Kidney (tissue), 14 donors: ENCODE data around the gene DNAJB8. TPM values are rescaled to one million over a fixed set of nuclear protein-coding genes. Genes with fewer than 3 reads are reported as not detected.

Experiments
- DNase-seq, 5 donors: peaks; one replicate each; pipeline ENCODE4 v3.0.0-alpha.2; 2013 to 2020
- FAIRE-seq: peaks from 2 replicates; lab custom pipeline; 2012; peaks lifted over from hg19 to GRCh38; lab: Jason Lieb, UNC
- H3K27ac ChIP-seq, 2 donors: one replicate each; pipeline ENCODE4 v1.7.0; 2013; ENCODE audit warnings: low read depth in 2 of 2, low read length in 2 of 2, inconsistent platforms in 1 of 2
- H3K27me3 ChIP-seq: one replicate; pipeline ENCODE4 v1.7.1; 2013; ENCODE audit warnings: low read length, inconsistent platforms; ENCODE audit not compliant: control insufficient read depth, insufficient read depth
- H3K36me3 ChIP-seq, 3 donors: one replicate each; pipeline versions ENCODE4 v1.7.0 to v1.7.1; 2013; ENCODE audit warnings: low read length in 3 of 3, control low read depth in 1 of 3, inconsistent platforms in 1 of 3; ENCODE audit not compliant: insufficient read depth in 3 of 3, control insufficient read depth in 2 of 3
- H3K4me1 ChIP-seq, 3 donors: one replicate each; pipeline versions ENCODE4 v1.7.0 to v1.7.1; 2013; ENCODE audit warnings: low read length in 3 of 3, inconsistent platforms in 1 of 3, low read depth in 1 of 3; ENCODE audit not compliant: control insufficient read depth in 2 of 3, insufficient read depth in 2 of 3
- H3K4me3 ChIP-seq, 3 donors: one replicate each; pipeline versions ENCODE4 v1.7.0 to v1.8.1; 2013; ENCODE audit warnings: low read length in 3 of 3, control low read depth in 1 of 3, inconsistent platforms in 1 of 3
- H3K9ac ChIP-seq, 3 donors: one replicate each; pipeline versions ENCODE4 v1.7.0 to v1.7.1; 2013; ENCODE audit warnings: low read length in 3 of 3, control low read depth in 1 of 3, inconsistent platforms in 1 of 3
- H3K9me3 ChIP-seq, 3 donors: one replicate each; pipeline versions ENCODE4 v1.7.0 to v1.7.1; 2013; ENCODE audit warnings: low read length in 3 of 3, control low read depth in 1 of 3, inconsistent platforms in 1 of 3; ENCODE audit not compliant: control insufficient read depth in 2 of 3, insufficient read depth in 1 of 3
- intact Hi-C: fragments of 100-400 bp; cut with DNase I; formaldehyde crosslinking; loops from one replicate; pipeline ENCODE4 v1.11.1; 2022
- polyA plus RNA-seq: library from polyadenylated mRNA; stranded (reverse); fragments of 350-450 nt; fragmentation: Illumina TruSeq; extraction: RNeasy Lipid Tissue Mini Kit (QIAGEN cat#74804); gene quantifications from one replicate; pipeline ENCODE4 v1.2.3, GENCODE V29; 2014; ENCODE audit warnings: low read depth, low replicate concordance; ENCODE audit not compliant: insufficient read depth
- total RNA-seq: library from RNA; stranded (reverse); fragmentation: NEBNext Ultra II Directional; extraction: Animal tissue kit (Norgen Biotek cat#: 25700); gene quantifications from one replicate; pipeline ENCODE4 v1.2.1, GENCODE V29; 2021
- TF ChIP-seq, protein P1 (sequence below): IDR thresholded peaks from 3 replicates; pipeline ENCODE4 v1.5.1; 2012; ENCODE audit warnings: mild to moderate bottlenecking, moderate library complexity, borderline replicate concordance; ENCODE audit not compliant: insufficient read depth; ENCODE audit errors: extremely low read depth
- donor health status: control.
- donor health status: control.
- donor health status: control.
- donor health status: control.
- donor health status: control.
- donor health status: DM: yes; HTN: yes; CAD: no.
- donor health status: Normal renal cell carcinoma (clear cell type).

Gene DNAJB8
- total and polyA plus RNA-seq, 2 donors from 2014 or later, result not detected

DNA sequence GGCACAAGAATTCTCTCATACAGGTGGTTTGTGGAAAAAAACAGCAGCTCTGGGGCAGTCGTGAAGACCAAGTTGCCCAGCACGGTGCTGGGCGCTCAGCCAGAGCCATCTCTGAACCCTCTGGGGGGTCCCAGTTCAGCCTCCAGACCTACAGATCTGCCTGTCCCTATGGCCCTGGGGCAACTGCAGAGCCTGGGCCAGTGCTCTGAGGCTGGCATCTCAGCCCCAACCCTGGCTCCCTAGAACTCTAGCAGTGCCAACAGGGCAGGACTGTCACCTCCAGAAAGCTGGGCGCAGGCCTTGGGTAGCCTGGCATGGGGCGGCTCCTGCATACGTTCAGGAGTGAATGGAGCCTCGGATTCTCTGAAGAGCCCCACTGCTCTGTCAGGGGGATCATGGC, 44.7 kb downstream of the DNAJB8 start:
- no peak overlapping the region for H3K27ac ChIP-seq
- H3K27me3 ChIP-seq, result no peaks in the 10 kb centered on the region
- peaks cover 0 to 9% (median 0%) of the 10 kb centered on the region in 3 donors for H3K4me1 ChIP-seq
- no peaks in the 10 kb centered on the region for H3K9me3 ChIP-seq
- DNase-seq, result peak in 1 of 5 donors; percentile 44
- no peak overlapping the region for H3K4me3 ChIP-seq
- H3K36me3 ChIP-seq, result no peaks in the 10 kb centered on the region
- FAIRE-seq, result no peak
- TF ChIP-seq, protein P1, sequence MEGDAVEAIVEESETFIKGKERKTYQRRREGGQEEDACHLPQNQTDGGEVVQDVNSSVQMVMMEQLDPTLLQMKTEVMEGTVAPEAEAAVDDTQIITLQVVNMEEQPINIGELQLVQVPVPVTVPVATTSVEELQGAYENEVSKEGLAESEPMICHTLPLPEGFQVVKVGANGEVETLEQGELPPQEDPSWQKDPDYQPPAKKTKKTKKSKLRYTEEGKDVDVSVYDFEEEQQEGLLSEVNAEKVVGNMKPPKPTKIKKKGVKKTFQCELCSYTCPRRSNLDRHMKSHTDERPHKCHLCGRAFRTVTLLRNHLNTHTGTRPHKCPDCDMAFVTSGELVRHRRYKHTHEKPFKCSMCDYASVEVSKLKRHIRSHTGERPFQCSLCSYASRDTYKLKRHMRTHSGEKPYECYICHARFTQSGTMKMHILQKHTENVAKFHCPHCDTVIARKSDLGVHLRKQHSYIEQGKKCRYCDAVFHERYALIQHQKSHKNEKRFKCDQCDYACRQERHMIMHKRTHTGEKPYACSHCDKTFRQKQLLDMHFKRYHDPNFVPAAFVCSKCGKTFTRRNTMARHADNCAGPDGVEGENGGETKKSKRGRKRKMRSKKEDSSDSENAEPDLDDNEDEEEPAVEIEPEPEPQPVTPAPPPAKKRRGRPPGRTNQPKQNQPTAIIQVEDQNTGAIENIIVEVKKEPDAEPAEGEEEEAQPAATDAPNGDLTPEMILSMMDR, result no peak
- intact Hi-C loops, result no loop called here
- H3K9ac ChIP-seq, result no peak overlapping the region

DNA sequence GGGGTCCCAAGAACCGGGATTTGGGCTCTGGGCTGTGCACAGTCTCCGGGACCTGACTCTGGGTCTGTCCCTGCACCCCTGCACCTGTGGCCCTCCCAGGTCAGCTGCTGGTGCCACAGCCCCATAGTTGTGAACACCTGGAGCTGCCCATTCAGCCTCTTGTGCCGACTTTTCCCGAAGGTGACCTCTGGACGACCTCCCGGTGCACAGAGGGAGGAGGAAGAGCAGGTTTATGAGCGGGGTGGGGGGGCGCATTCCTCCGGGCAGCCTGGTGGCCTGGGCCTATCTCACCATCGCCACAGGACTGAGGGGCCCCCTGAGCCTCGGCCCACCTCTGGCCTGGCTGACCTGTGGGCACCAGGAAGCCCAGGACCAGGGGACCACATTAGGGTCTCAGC, 45.3 kb downstream of the DNAJB8 start:
- Histone ChIP-seq H3K4me3 (no peak overlapping the region), H3K4me1 (peaks cover 0 to 9% (median 0%) of the 10 kb centered on the region in 3 donors), H3K9ac (no peak overlapping the region), H3K36me3 (no peaks in the 10 kb centered on the region), H3K27me3 (no peaks in the 10 kb centered on the region), H3K9me3 (no peaks in the 10 kb centered on the region), H3K27ac (no peak overlapping the region)
- DNase-seq (peak in 4 of 5 donors; percentile 64 to 72 (median 68)), FAIRE-seq (no peak)
- intact Hi-C loops, result no loop called here
- TF ChIP-seq, protein P1, result no peak

DNA sequence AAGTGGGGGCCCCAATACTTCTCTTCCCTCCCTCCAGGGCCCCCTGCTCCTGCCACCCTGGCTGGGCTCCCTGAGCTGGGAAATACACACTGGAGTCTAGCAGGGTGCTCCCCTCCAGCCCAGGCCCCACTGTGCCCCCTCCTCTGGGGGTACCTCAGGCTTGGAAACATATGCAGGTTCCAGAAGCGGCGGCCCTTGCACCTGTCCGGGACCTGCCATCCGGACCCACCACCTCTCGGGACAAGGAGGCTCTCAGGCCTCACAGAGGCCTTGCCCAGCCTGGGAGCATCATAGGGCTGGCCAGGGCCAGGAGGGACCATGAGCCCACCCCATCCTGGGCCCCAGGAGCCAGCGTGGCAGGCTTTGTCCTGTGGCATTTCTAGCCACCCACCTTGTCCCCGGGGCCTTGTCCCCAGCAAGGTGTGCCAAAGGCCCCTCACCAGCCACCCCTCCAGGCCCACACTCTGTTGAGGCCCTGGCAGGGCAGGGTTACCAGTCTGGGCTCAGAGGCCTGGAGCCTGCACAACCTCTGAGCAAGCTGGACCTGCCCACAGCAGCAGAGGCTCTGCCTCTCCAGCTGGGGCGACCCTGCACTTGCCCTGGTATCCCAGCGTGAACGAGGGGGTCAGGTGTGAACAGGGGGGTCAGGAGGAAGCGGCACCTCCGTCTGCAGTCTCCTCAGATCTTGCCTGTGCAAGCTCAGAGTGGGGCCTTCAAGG, 45.8 kb downstream of the DNAJB8 start:
- no peak for FAIRE-seq
- Histone ChIP-seq H3K4me1 (peaks cover 0 to 5% (median 0%) of the 10 kb centered on the region in 3 donors), H3K4me3 (no peak overlapping the region), H3K27me3 (no peaks in the 10 kb centered on the region), H3K9ac (peak overlapping the region in 1 of 3 donors; percentile 7), H3K27ac (no peak overlapping the region), H3K36me3 (no peaks in the 10 kb centered on the region), H3K9me3 (no peaks in the 10 kb centered on the region)
- no peak for DNase-seq
- intact Hi-C loops, result no loop called here
- TF ChIP-seq, protein P1, result no peak

DNA sequence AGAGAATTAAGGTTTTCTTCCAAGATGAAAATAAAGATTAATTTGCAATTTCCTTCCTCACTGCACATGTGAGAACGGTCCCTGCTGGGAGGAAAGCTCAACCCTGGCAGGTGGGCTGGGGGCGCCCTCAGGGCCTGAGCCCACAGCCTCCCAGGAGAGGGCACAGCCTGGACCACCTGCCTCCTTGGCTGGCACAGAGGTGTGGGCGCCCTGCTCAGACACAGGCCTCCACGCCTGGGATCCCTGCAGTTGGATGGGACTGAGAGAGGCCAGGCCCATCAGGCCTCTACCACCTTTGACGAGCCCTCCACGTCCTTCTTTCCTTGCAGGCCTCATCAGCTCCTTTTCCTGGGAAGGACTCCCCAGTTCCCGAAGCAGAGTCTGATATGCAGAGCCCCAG, 46.4 kb downstream of the DNAJB8 start:
- Histone ChIP-seq H3K4me3 (no peak overlapping the region), H3K36me3 (no peaks in the 10 kb centered on the region), H3K9me3 (no peaks in the 10 kb centered on the region), H3K4me1 (peaks cover 0 to 4% (median 0%) of the 10 kb centered on the region in 3 donors), H3K27me3 (no peaks in the 10 kb centered on the region), H3K9ac (no peak overlapping the region), H3K27ac (no peak overlapping the region)
- FAIRE-seq (no peak), DNase-seq (peak in 1 of 5 donors; percentile 62)
- intact Hi-C loops, result no loop called here
- TF ChIP-seq, protein P1, result no peak
